GM21786 (cell line): Measurements from ENCODE around the gene NCF2.
"Not testable (repeated sequence)": the region's sequence is repeated elsewhere in the genome, so short reads cannot be mapped to it uniquely, and the experiment has no call there.

ENCODE experiments used
- ATAC-seq: cut with Tn5 transposase; IDR thresholded peaks from one replicate; pipeline ENCODE4 v1.9.1; 2021; ENCODE audit not compliant: unreplicated experiment

The NCF2 gene

DNA sequence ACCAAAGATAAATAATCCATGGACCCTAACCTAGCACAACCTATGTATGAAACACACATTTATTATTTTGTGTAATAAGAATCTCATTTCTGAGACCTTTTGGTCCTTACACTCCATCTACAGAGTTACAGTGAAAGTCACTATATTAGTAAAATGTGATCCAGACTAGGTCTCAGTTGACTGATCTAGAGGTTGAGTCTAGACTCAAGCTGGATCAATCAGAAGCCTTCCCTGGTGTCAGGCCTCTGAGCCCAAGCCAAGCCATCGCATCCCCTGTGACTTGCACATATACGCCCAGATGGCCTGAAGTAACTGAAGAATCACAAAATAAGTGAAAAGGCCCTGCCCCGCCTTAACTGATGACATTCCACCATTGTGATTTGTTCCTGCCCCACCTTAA is 22.7 kb upstream of the NCF2 start:
- ATAC-seq: not testable (repeated sequence)

DNA sequence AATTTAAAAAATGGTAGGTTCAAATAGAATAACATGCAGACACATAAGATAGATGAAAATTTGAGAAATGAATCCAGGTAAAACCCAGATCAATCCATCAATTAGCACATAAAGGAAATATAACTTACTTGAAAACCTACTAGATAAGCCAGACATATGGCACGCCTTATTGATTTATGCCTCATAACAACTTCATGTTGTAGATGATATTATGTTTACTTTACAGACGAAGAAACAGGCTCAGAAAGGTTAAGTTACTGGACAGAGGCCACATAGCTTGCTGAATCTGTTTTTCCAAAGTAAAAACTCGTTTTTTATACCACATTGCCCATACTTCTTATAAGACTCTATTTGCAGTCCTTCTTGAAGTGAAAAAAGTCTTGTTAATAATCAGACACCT is 22.1 kb upstream of the NCF2 start:
- no peak for ATAC-seq

DNA sequence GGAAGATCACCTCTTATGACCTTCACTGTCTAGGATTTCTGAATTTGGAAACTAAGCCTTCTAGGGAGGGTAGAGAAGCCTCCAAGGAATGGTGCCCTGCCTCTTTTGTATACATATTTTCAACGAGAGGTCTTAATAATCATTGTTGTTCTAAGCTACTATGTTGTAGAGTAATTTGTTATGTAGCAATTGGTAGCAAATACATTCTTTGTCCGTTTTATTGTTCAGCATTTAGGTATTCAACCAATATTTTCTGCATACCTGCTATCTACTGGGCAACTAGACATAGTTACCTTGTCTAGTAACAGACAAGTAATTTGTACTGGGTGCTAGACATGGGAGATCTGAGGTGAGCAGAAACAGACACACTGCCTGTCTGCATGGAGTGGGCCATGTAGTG is 20.8 kb upstream of the NCF2 start:
- no peak for ATAC-seq

DNA sequence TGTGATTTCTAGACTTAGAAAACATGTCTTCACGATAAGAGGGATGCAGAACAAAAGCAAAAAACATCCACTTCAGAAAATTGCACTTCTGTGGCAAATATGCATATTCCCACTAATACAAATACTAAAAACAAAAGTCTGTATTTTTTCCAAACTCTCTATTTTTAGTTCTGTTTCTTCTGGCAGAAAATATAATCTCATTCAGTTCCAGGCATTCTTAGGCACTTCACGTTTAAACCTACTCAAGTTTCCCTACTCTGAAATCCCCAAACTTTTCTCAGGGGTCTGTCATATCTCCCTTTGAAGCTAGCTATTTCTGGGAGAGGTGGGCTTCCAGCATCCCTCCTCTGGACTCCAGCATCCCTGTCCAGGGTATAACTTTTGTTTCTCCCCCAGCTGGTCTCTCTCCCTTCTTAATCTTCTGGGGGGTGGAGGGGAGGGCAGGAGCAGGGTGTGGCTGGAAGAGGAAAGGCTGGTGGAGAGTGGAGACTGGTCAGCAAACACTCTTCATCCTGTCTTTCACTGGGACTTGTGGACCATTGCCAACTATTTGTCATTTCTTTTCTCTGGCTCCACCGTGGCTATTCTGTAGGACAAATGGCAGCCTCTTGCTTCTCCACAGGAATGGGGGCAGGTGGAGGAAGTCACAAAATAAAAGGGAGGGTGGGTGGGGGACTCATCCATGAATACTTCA is 19.6 kb upstream of the NCF2 start:
- ATAC-seq: no peak

DNA sequence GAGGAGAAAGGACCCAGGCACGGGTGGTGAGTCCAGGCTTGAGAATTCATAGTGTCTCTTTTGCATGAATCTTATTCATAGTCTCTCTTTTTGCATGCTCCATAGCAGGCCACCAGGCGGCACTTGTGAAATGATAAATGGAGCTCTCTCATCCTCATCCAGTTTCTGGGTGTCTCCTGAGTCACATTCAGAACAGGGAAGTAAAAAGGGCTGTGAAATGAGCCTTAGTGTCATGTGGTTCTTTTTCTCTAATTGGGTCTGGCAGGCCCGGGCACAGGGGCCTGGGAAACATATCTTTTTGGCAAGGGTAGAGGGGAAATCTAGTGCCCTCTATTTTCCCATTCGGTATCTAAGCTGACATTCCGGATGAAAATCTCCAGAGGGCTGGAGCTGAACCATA is 19.1 kb upstream of the NCF2 start:
- peak; percentile 50 for ATAC-seq

DNA sequence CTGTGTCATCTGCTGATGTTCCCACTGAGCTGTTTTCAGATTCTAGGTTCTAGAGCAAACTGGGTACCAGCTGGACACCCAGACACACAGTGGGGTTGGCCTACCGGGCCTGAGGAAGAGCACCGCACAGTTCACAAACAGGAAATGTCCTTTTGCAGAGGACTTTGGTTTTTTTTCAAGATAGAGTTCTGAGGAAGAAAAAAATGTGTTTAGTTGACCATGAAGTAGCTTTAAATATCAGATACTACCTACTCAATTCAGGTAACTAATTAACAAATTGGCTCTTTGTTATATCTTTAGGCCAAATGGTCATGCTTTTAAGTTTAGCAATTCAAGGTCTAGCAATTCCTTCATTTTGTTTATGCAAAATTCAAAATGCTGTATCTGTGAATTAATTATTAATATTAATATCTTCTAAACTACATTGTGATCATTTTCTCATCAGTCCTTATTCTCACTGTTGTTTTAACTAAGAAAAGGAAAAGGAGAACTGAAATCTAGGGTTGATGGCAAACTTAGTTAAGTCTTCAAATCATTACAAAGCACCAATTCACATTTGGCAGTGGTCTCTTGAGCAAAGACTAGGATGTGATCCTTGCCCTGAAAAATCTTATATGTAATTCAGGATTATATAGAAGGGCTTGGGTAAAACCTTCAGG is 17.2 kb upstream of the NCF2 start:
- peak; percentile 38 for ATAC-seq

DNA sequence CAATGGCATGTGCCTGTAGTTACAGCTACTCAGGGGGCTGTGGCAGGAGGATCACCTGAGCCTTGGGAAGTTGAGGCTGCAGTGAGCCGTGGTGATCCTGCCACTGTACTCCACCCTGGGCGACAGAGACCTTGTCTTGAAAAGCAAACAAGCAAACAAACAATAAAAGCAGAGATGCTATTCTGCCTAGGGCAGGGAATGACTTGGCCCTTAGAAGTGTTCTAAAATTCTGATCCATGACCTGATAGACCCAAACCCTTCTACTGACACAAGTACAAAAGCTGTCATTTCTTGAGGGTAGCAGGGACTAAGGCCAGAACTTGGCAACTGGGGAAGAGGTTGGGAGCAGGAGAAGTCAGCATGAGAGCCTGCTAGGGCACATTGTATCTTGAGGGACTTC is 15.6 kb upstream of the NCF2 start:
- ATAC-seq: no peak

DNA sequence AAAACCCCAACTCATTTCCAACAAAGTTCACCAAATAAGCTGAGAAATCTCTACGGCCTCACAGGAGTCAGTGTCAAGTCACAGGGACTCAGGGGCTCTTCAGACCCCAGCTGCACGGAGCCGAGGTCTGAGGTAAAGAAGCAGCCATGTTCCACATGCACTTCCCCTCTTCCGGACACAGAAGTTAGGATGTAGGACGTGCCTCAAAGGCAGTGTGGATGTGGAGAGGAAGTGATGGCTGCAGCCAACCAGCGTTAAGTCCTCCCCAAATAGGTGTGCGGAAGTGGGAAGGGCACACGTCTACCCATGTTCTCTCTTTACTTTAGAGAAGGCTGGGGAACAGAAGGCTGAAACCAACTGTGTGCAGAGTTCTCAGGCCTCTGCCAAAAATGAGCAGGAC is 14.6 kb upstream of the NCF2 start:
- no peak for ATAC-seq

DNA sequence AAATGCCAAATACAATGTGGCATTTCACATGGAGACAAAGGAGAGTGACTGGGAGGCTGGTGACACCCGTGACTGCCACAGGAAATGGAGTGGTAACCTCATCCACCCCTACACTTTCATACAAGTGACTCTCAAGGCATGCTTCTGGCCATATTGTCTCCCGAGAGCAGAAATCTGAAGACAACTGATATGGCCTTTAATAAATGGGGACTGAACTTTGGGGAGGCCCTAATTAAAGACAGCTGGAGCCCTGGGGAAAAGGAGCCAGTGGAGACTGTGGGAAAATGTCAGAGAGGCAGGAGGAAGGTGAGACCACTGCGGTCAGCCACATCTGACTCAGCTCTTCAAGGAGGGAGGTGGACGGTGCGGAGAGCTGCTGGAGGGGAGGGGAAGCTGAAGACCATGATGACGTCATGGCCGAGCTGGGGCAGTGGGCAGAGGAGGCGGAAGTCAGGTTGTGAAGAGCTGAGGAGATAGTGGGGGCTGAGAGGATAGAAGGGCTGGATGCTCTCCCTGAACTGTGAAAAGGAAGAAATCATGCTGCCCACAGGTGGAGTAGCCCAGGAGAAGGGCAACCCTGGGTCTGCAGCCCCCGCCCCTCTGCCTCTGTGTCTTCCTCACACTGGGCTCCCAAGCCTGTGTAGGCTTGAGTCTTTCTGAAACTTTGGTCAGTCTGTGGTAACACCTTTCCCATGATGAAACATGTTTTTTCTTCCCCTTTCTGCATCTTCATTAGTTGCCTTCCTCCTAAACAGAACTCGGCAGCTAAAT is 14.0 kb upstream of the NCF2 start:
- peak; percentile 30 for ATAC-seq

DNA sequence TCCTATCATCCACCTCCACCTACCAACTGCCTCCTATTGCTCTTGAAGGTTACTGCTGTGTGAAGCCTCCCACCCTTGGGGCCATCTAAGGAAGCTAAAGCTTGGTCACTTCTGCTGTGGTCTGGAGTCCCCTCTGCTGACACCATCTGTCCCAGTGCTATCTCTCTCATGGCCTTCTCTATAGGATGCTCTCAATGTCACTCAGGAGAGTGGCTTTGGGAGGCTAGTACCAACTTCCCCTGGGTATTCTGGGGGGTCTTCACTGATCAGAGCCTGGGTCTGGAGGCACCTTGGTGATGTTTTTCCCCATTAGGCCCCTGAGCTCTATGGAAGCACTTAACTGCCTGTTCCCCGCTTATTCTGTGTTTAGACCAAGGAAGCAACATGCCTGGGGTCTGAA is 12.3 kb upstream of the NCF2 start:
- ATAC-seq: no peak

DNA sequence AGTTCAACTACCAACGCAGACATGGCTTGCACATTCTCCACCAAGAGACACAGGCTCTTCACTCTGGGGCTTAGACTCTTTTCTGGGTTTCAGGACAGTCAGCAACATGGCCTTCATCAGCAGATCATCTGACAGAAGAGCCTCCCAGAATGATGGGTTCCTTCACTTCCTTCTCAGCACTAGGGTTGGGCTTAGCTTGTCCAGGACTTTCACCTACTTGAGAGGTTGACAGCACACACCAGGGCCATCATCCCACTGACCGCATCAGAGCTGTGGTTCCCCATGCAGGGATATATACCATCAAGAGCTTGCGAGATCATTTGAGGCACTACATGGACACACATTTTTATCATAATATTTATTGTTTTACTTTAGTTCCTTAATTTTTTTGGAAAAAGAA is 10.4 kb upstream of the NCF2 start:
- no peak for ATAC-seq

DNA sequence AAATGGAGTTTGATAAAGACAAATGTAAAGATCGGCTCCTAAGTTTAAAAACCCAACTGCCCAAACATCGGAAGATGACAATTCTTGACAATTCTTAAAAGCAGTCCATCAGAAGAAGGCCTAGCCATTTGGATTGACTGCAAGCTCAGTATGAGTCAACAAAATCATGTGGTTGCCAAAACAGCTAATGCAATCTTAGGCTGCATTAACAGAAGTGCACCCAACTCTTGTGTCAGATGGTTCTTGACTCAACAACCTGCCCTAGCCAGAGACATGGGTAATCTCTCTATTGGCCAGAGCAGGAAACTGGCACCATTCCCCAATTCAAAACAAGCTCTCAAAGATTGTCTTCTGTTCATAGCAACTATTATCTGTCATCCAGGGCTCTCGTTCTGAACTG is 9.9 kb upstream of the NCF2 start:
- ATAC-seq: no peak

DNA sequence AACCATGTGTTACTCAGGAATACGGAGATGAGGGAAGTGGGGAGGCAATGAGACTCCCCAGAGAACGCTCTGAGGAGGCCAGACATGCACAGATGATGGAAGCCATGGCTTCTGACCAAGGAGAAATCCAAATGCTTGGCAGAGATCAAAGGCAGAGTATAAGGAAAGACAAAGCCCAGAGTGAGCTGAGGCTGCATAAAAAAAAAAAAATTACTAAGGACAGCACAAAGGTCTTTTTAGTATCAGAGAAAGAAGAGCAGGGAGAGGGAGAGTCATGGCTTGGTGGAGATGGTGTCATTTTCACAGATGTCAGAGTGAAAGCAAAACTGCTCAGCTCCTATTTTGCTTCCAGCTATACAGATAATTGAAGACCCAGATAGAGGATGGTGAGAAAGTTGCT is 8.1 kb upstream of the NCF2 start:
- ATAC-seq: peak; percentile 71

DNA sequence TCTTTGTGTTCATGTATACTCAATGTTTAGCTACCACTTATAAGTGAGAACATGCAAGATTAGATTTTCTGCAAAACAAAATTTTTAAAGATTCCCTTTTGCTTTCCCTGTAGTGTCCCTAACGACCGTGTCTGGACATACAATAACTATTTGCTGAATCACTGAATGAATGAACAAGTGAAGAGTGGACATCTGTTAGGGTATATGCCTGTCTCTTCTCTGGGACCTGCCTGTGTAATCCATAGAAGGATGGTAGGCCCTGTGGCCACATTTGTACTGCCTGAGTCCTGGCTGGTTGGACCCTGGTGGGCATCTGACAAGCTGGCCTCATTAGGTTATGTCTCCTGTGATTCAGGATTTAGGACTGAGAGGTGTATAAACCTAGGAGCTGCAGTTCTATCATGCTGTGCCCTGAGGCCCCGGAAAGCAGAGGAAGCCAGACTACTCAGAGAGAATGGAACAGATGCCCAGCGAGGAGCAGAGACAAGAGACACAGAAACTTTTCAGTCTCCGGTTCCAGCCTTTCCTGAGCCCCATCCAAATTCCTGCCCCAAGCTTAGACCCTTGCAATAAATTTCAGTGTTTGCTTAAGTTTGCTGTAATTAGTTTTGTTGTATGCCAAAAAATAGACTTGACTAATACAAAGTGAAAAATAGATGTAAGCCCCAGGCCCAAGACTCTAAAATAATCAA is 7.5 kb upstream of the NCF2 start:
- ATAC-seq: no peak

DNA sequence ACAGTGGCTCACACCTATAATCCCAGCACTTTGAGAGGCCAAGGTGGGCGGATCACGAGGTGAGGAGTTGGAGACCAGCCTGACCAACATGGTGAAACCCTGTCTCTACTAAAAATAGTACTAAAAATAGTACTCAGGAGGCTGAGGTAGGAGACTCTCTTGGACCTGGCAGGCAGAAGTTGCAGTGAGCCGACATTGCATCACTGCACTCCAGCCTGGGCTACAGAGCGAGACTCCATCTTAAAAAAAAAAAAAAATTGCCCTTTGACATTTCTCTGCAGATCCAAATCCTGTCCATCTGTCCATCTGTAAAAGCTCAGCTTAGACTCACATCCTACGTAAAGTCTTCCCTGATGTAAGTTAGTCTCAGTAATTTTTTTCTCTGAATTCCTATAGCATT is 6.2 kb upstream of the NCF2 start:
- no peak for ATAC-seq

DNA sequence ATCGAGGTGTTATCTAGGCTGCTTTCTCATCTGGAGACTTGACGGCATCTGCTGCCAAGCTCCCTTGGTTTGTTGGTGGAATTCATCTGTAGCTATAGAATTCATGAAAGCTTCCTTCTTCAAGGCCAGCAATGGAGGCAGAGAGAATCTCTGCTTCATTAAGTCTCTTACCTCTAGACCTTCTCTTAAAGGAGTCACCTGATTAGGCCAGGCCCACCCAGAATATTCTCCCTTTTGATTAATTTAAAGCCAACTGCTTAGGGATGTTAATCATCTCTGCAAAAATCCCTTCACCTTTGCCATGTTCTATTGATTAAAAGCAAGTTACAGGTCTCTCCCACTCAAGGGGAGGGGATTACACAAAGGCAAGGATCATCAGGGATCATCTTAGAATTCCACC is 5.3 kb upstream of the NCF2 start:
- no peak for ATAC-seq

DNA sequence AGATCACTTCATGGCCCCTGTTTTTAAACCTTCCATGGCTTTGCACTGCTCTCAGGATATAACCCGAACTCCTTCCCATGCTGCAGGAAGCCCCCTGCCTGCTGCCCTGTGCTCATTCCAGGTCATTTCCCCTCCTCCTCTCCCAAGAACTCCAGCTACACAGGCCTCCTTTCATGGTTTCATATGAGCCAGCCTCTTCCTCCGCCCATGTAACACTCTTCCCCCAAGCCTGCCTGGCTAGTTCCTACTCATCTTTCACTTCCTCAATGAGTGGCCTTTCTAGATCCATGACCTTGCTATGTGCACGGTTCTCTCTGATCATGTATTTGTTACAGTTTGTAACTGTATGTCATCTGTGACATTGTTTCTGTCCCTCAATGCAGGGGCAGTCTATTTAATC is 3.1 kb upstream of the NCF2 start:
- peak; percentile 49 for ATAC-seq

DNA sequence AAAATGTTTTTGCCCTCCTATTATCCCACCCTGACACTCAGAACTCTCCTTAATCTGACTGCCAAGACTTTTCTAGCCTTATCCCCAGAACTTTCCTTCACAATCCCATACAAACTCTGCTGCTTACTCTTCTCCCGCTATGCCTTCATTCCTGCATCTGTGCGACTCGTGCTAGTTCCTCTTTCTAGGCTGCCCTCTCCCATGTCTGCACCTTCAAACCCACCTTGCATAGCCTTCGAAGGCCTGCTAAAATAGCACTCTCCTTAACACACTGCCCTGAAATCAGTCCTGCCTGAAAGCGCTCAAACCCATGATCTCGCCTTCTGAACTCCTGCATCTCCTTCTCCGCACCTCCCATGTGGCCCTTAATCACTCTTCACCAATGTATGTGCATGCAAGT is 2.5 kb upstream of the NCF2 start:
- ATAC-seq: no peak

DNA sequence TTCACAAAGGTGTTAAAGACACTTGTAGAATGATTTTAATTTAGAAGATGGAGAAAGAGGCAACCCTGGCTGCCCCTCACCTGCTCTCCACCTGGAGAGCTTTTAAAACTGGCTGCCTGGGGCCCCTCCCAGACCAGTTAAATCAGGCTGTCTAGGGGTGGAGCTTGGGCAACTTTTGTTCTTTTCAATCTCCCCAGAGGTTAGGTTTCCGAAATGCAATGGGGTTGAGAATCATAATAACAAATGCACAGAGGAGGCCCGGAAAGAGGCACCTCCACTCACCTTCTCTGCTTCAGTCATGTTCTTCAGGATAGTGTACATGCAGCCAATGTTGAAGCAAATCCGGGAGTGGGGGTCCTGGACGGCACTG is 400 bp downstream of the NCF2 start:
- ATAC-seq: no peak

DNA sequence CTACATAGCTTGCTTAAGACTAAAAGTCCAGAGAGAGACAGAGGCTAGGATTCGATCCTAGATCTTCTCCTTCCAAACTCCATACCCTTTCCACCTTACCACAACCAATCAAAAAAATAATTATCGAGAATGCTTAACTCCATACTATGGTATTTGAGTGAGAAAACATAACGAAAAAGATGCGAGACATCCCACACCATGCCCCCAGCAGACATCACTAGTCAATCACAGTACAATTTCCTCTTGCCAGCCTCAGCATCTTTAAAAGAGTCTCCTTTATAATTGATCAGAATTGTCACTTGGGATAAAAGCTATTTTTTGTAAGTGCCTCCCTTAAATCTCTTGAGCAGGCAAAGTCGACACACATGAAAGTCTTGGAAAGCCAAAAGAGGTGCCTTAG is 875 bp downstream of the NCF2 start:
- no peak for ATAC-seq

DNA sequence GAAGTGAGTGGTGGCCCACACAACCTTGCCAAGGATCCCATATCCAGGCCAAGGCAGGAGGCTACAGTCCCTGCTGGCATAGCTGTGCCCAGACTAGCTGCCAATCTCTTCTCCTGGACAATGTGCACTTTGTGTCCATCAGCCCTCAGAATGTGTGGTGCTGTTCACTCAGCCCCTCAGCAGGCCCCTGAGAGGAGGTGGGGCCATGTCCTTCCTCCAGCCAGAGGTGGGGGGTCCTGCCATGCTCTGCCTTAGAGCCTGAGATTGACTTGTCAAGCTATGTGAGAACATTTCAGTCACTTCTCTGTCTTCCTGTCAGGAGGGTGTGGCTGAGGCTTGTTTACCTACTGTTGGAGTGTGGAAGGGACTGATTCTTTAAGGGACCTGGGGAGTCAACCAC is 1.4 kb downstream of the NCF2 start:
- no peak for ATAC-seq

DNA sequence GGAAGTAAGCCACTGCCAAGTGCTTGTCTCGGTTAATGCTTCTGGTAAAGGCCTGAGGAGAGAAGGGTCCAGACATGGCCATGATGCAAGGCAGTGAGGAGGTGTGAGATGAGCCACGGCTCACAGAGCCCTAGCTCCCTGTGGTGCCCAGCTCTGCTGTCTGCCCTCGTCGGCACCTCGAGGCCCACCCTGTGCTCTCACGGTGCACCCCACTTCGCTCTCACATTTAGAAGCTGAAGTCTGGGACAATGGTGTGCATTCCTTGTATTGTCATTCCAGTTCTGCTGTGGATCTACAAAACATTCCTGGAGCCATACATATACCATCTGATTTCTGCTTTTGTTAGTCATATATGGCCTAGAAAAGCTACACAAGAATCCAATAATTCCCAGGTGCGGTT is 3.3 kb downstream of the NCF2 start:
- no peak for ATAC-seq
